GM23338 (cell line): Measurements from ENCODE around the gene TRIM25. TPM values are rescaled to one million over a fixed set of nuclear protein-coding genes. Genes with fewer than 3 reads are reported as not detected.

Experiments used
- ATAC-seq: fragments of 200-7000 bp; cut with Tn5 transposase; 3 replicates; pipeline ENCODE4 v1.9.1; 2020
- DNase-seq: peaks from one replicate; pipeline ENCODE4 v3.0.0-alpha.2; 2015; ENCODE audit warnings: low spot score
- H2AFZ ChIP-seq: fragments of 200-600 bp; sonication (generic); 2 replicates; pipeline ENCODE4 v1.8.0; 2016; ENCODE audit warnings: antibody characterized with exemption, mild to moderate bottlenecking, moderate library complexity
- H3F3A ChIP-seq: fragments of 200-600 bp; sonication (generic); replicated peaks from 2 replicates; pipeline ENCODE4 v1.8.0; 2017; ENCODE audit warnings: antibody characterized with exemption, mixed run types, low read depth
- H3K27ac ChIP-seq: fragments of 200-600 bp; sonication (generic); 2 replicates; pipeline ENCODE4 v1.6.1; 2016; ENCODE audit warnings: low read depth
- H3K27me3 ChIP-seq: fragments of 200-600 bp; sonication (generic); 2 replicates; pipeline ENCODE4 v1.8.0; 2016; ENCODE audit warnings: mild to moderate bottlenecking, mixed run types, moderate library complexity; ENCODE audit not compliant: insufficient read depth
- H3K36me3 ChIP-seq: fragments of 200-600 bp; sonication (generic); 2 replicates; pipeline ENCODE4 v1.8.0; 2016; ENCODE audit warnings: mild to moderate bottlenecking; ENCODE audit not compliant: insufficient read depth
- H3K4me1 ChIP-seq: fragments of 200-600 bp; sonication (generic); 2 replicates; pipeline ENCODE4 v1.8.0; 2016; ENCODE audit warnings: mild to moderate bottlenecking, moderate library complexity; ENCODE audit not compliant: insufficient read depth
- H3K4me2 ChIP-seq: fragments of 200-600 bp; sonication (generic); 2 replicates; pipeline ENCODE4 v1.7.1; 2017; ENCODE audit warnings: mixed run types
- H3K4me3 ChIP-seq: fragments of 200-600 bp; sonication (generic); 2 replicates; pipeline ENCODE4 v1.6.1; 2016; ENCODE audit warnings: mixed run types
- H3K79me2 ChIP-seq: fragments of 200-600 bp; sonication (generic); replicated peaks from 2 replicates; pipeline ENCODE4 v1.8.0; 2017; ENCODE audit warnings: mild to moderate bottlenecking; ENCODE audit not compliant: insufficient read depth
- H3K9me2 ChIP-seq: fragments of 200-600 bp; sonication (generic); 2 replicates; pipeline ENCODE4 v1.8.0; 2017; ENCODE audit not compliant: insufficient read depth
- H4K20me1 ChIP-seq: fragments of 200-600 bp; sonication (generic); replicated peaks from 2 replicates; pipeline ENCODE4 v1.8.0; 2017; ENCODE audit warnings: mild to moderate bottlenecking; ENCODE audit not compliant: insufficient read depth
- H3K27ac Mint-ChIP-seq: 2 replicates; pipeline ENCODE4 v1.8.0; 2020; ENCODE audit warnings: inconsistent platforms, mild to moderate bottlenecking, moderate library complexity, mixed read lengths
- H3K27me3 Mint-ChIP-seq: 3 replicates; pipeline ENCODE4 v1.8.0; 2022; ENCODE audit warnings: low read depth, mild to moderate bottlenecking, moderate library complexity, mixed read lengths, inconsistent platforms; ENCODE audit not compliant: insufficient read depth, poor library complexity
- H3K36me3 Mint-ChIP-seq: 3 replicates; pipeline ENCODE4 v1.8.0; 2021; ENCODE audit warnings: low read depth, mild to moderate bottlenecking, inconsistent platforms, moderate library complexity, mixed read lengths
- H3K4me1 Mint-ChIP-seq: 3 replicates; pipeline ENCODE4 v1.8.0; 2020; ENCODE audit warnings: mild to moderate bottlenecking, inconsistent platforms, mixed read lengths
- H3K4me3 Mint-ChIP-seq: 3 replicates; pipeline ENCODE4 v1.8.0; 2021; ENCODE audit warnings: moderate library complexity, mild to moderate bottlenecking, inconsistent platforms, mixed read lengths
- H3K9me3 Mint-ChIP-seq: 3 replicates; pipeline ENCODE4 v1.8.0; 2020; ENCODE audit warnings: moderate library complexity, mild to moderate bottlenecking, inconsistent platforms, mixed read lengths
- CREB1 ChIP-seq: fragments of 250-450 bp; sonication (Bioruptor Pico); IDR thresholded peaks from 2 replicates; pipeline ENCODE4 v1.5.0; 2020; ENCODE audit warnings: low read depth, mild to moderate bottlenecking, moderate library complexity
- EZH2 ChIP-seq: fragments of 200-600 bp; sonication (generic); IDR thresholded peaks from one replicate; pipeline ENCODE4 v1.8.0; 2017; ENCODE audit warnings: antibody characterized with exemption, mild to moderate bottlenecking, low read depth; ENCODE audit not compliant: unreplicated experiment
- EZH2phosphoT487 ChIP-seq: fragments of 200-600 bp; sonication (generic); IDR thresholded peaks from one replicate; pipeline ENCODE4 v1.8.1; 2018; ENCODE audit warnings: antibody characterized with exemption; ENCODE audit not compliant: unreplicated experiment
- JUNB ChIP-seq: IDR thresholded peaks from one replicate; pipeline ENCODE4 v1.6.1; 2016; ENCODE audit warnings: antibody characterized with exemption; ENCODE audit not compliant: unreplicated experiment
- NANOG ChIP-seq: IDR thresholded peaks from 2 replicates; pipeline ENCODE4 v1.6.1; 2016; ENCODE audit warnings: antibody characterized with exemption, borderline replicate concordance
- POLR2AphosphoS5 ChIP-seq: IDR thresholded peaks from 2 replicates; pipeline ENCODE4 v1.6.1; 2016; ENCODE audit warnings: antibody characterized with exemption, low read depth
- REST ChIP-seq: IDR thresholded peaks from one replicate; pipeline ENCODE4 v1.6.1; 2018; ENCODE audit warnings: antibody characterized with exemption; ENCODE audit not compliant: unreplicated experiment
- STAT1 ChIP-seq: IDR thresholded peaks from one replicate; pipeline ENCODE4 v1.6.1; 2016; ENCODE audit warnings: antibody characterized with exemption; ENCODE audit not compliant: unreplicated experiment
- ZNF114 ChIP-seq: fragments of 250-450 bp; sonication (Bioruptor Pico); IDR thresholded peaks from 2 replicates; pipeline ENCODE4 v1.5.0; 2020; ENCODE audit warnings: mild to moderate bottlenecking, moderate library complexity
- ZNF331 ChIP-seq: fragments of 250-450 bp; sonication (Bioruptor Pico); IDR thresholded peaks from 2 replicates; pipeline ENCODE4 v1.5.0; 2020; ENCODE audit warnings: low read depth, mild to moderate bottlenecking, moderate library complexity
- ZNF462 ChIP-seq: fragments of 250-450 bp; sonication (Bioruptor Pico); IDR thresholded peaks from 2 replicates; pipeline ENCODE4 v1.5.0; 2020; ENCODE audit warnings: mild to moderate bottlenecking, moderate library complexity
- polyA plus RNA-seq: library from polyadenylated mRNA; unstranded; fragments of >200 nt; fragmentation: Nextera tagmentation; extraction: Ambion mirVana; gene quantifications from 2 replicates; pipeline ENCODE4 v1.2.1, GENCODE V29; 2016
- total RNA-seq: library from RNA; depleted of rRNA; stranded (reverse); fragments of >200 nt; shearing (Covaris generic); gene quantifications from 2 replicates; pipeline ENCODE4 v1.2.3, GENCODE V29; 2014
- TF ChIP-seq, protein P1 (sequence below), 2 experiments: fragments of 200-600 bp in 1 of 2; sonication (generic) in 1 of 2; conservative IDR thresholded peaks; 2 replicates each; pipeline versions ENCODE4 v1.5.1 to v1.6.1; 2016 to 2017; ENCODE audit warnings: antibody characterized with exemption in 2 of 2, low read depth in 2 of 2, mild to moderate bottlenecking in 2 of 2, moderate library complexity in 1 of 2
- TF ChIP-seq, protein P2 (sequence below): IDR thresholded peaks from 2 replicates; pipeline ENCODE4 v1.6.1; 2016; ENCODE audit warnings: antibody characterized with exemption

Gene TRIM25
- total and polyA plus RNA-seq, 2 experiments from 2014 or later: 19.6 to 36.2 TPM

- no peak overlapping the region for H3K4me3 ChIP-seq
- peaks cover 6% of the 10 kb centered on the region for H3K27me3 Mint-ChIP-seq
- H3K36me3 ChIP-seq: peaks cover 6% of the 10 kb centered on the region; the same call in 1 of the 2 replicates
- H3K9me3 Mint-ChIP-seq: peaks cover 23% of the 10 kb centered on the region
- H3K4me3 Mint-ChIP-seq: no peak overlapping the region
- no peak overlapping the region for H3K27ac ChIP-seq
- H3K4me1 ChIP-seq: no peaks in the 10 kb centered on the region
- peaks cover 2% of the 10 kb centered on the region; the same call in 1 of the 3 replicates for H3K4me1 Mint-ChIP-seq
- no peak overlapping the region for H3K27ac Mint-ChIP-seq
- no peak overlapping the region for H2AFZ ChIP-seq
- no peak overlapping the region for H3K4me2 ChIP-seq
- no peaks in the 10 kb centered on the region for H4K20me1 ChIP-seq
- DNase-seq (no peak), ATAC-seq (no peak)
- H3F3A ChIP-seq: no peaks in the 10 kb centered on the region
- H3K27me3 ChIP-seq: no peaks in the 10 kb centered on the region
- no peaks in the 10 kb centered on the region for H3K9me2 ChIP-seq
- H3K79me2 ChIP-seq: no peaks in the 10 kb centered on the region
- H3K36me3 Mint-ChIP-seq: peaks cover 27% of the 10 kb centered on the region
- TF ChIP-seq ZNF331 (CRISPR knock-in tag) (no peak), JUNB (no peak), ZNF114 (CRISPR knock-in tag) (no peak), EZH2 (no peak), NANOG (no peak), ZNF462 (CRISPR knock-in tag) (no peak), EZH2phosphoT487 (no peak), POLR2AphosphoS5 (no peak), REST (no peak), STAT1 (no peak), CREB1 (CRISPR knock-in tag) (no peak)
- TF ChIP-seq, protein P1, sequence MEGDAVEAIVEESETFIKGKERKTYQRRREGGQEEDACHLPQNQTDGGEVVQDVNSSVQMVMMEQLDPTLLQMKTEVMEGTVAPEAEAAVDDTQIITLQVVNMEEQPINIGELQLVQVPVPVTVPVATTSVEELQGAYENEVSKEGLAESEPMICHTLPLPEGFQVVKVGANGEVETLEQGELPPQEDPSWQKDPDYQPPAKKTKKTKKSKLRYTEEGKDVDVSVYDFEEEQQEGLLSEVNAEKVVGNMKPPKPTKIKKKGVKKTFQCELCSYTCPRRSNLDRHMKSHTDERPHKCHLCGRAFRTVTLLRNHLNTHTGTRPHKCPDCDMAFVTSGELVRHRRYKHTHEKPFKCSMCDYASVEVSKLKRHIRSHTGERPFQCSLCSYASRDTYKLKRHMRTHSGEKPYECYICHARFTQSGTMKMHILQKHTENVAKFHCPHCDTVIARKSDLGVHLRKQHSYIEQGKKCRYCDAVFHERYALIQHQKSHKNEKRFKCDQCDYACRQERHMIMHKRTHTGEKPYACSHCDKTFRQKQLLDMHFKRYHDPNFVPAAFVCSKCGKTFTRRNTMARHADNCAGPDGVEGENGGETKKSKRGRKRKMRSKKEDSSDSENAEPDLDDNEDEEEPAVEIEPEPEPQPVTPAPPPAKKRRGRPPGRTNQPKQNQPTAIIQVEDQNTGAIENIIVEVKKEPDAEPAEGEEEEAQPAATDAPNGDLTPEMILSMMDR (conservative IDR thresholded peaks at IDR 0.05; ENCODE audit: low read depth in 2 of 2): no peak
- TF ChIP-seq, protein P2, sequence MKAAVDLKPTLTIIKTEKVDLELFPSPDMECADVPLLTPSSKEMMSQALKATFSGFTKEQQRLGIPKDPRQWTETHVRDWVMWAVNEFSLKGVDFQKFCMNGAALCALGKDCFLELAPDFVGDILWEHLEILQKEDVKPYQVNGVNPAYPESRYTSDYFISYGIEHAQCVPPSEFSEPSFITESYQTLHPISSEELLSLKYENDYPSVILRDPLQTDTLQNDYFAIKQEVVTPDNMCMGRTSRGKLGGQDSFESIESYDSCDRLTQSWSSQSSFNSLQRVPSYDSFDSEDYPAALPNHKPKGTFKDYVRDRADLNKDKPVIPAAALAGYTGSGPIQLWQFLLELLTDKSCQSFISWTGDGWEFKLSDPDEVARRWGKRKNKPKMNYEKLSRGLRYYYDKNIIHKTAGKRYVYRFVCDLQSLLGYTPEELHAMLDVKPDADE: no peak
Measured at GRCh38 chr17:56883616-56884015, 30.2 kb downstream of the TRIM25 start.
